WERI-Rb-1 (cell line): ENCODE results near the gene GNAZ.

ENCODE experiments used
- DNase-seq: peaks from one replicate; pipeline ENCODE4 v3.0.0-alpha.2; 2020
- H3K27ac ChIP-seq: fragments of 250-450 bp; sonication (Bioruptor Pico); 2 replicates; pipeline ENCODE4 v1.5.1; 2020; ENCODE audit warnings: mild to moderate bottlenecking, moderate library complexity
- H3K27me3 ChIP-seq: fragments of 250-450 bp; sonication (Bioruptor Pico); 2 replicates; pipeline ENCODE4 v1.5.1; 2021; ENCODE audit warnings: mild to moderate bottlenecking, low read depth, moderate library complexity; ENCODE audit not compliant: insufficient read depth, severe bottlenecking
- H3K36me3 ChIP-seq: fragments of 250-450 bp; sonication (Bioruptor Pico); 2 replicates; pipeline ENCODE4 v1.5.1; 2020; ENCODE audit warnings: mild to moderate bottlenecking, moderate library complexity
- H3K4me3 ChIP-seq: 2 replicates; pipeline ENCODE4 v1.5.1; 2011; ENCODE audit warnings: low read depth, mild to moderate bottlenecking, control low read depth, low read length
- H3K9me3 ChIP-seq: fragments of 250-450 bp; sonication (Bioruptor Pico); 2 replicates; pipeline ENCODE4 v1.5.1; 2021; ENCODE audit warnings: mild to moderate bottlenecking, moderate library complexity; ENCODE audit not compliant: severe bottlenecking
- CTCF ChIP-seq: IDR thresholded peaks from 2 replicates; pipeline ENCODE4 v1.5.1; 2011; ENCODE audit warnings: low read depth, mild to moderate bottlenecking, control low read depth, inconsistent platforms, low read length

Gene GNAZ

DNA sequence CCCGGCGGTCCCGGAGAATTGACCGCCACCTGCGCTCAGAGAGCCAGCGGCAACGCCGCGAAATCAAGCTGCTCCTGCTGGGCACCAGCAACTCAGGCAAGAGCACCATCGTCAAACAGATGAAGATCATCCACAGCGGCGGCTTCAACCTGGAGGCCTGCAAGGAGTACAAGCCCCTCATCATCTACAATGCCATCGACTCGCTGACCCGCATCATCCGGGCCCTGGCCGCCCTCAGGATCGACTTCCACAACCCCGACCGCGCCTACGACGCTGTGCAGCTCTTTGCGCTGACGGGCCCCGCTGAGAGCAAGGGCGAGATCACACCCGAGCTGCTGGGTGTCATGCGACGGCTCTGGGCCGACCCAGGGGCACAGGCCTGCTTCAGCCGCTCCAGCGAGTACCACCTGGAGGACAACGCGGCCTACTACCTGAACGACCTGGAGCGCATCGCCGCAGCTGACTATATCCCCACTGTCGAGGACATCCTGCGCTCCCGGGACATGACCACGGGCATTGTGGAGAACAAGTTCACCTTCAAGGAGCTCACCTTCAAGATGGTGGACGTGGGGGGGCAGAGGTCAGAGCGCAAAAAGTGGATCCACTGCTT is 25.5 kb downstream of the GNAZ start:
- Histone ChIP-seq H3K27me3 (no peaks in the 10 kb centered on the region), H3K9me3 (no peaks in the 10 kb centered on the region), H3K36me3 (peaks cover 48% of the 10 kb centered on the region), H3K4me3 (no peak overlapping the region), H3K27ac (no peak overlapping the region)
- TF ChIP-seq CTCF: no peak
- no peak for DNase-seq

DNA sequence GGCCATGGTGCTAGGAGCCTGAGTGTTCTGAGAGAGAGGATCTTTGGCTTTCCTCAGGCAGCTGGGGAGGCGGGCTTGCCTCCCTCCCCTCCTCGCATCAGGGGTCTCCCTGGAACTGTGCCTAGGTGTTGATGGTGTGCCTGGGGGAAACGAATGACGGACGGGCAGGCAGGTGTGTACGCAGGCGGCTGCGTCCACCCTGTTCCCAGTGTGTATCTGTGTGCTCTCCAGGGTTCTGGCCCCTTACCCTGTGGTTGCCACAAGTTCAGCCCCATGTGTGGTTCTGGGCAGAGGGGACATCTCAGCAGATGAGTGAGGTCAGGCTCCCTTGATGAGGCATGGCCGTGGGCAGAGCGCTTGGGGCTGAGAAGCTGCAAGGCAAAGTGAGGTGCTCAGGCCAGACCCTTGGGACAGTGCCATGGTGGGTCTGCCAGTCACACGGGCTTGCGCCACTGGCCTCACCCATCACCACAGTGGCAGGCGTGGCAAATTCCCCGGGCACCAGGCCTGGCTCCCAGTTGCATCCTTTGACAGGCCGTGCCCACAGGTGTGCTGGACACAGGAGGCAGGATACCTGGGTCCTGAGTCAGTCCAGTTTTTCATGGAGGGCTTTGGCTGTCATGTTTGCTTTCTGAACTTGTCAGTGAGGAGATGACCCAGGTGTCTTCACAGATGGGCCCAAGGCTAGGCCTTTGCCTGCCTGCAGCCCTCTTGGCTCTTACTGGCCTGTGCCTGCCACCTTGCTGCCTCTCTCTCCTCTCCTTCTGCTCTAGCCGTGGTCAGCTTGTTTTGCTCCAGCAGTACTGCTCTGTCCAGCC is 27.3 kb downstream of the GNAZ start:
- peaks cover 57% of the 10 kb centered on the region for H3K36me3 ChIP-seq

DNA sequence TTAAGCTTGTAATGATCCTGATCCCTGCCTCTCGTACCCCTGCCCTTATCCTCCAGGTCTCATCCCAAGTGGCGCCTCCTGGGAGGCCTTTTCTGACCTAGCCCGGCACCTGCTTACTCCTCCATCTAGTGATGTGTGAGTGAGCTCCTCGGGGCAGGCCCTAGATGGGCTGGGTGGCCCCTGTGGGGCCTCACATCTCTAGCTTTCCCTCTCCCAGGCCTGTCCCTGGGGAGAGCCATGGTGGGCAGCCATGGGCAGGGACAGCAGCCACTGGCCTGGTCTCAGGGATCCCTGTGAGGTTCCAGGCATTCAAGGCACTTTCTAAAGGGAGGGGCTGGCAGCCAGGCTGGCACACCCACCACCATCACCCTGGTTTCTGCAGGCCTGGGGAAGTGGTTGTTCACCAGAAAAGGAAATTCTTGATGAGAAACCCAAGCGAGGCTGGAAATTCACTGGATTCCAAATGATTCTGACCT is 27.9 kb downstream of the GNAZ start:
- Histone ChIP-seq H3K36me3 (peaks cover 64% of the 10 kb centered on the region), H3K9me3 (no peaks in the 10 kb centered on the region), H3K27ac (no peak overlapping the region), H3K27me3 (no peaks in the 10 kb centered on the region), H3K4me3 (no peak overlapping the region)
- no peak for TF ChIP-seq CTCF
- peak; percentile 50 for DNase-seq

More for the DNA sequence above, 27.3 kb downstream of the GNAZ start:
- TF ChIP-seq CTCF: no peak
- Histone ChIP-seq H3K4me3 (no peak overlapping the region), H3K9me3 (no peaks in the 10 kb centered on the region), H3K27me3 (no peaks in the 10 kb centered on the region), H3K27ac (no peak overlapping the region; the same call in 1 of the 2 replicates)
- no peak for DNase-seq

DNA sequence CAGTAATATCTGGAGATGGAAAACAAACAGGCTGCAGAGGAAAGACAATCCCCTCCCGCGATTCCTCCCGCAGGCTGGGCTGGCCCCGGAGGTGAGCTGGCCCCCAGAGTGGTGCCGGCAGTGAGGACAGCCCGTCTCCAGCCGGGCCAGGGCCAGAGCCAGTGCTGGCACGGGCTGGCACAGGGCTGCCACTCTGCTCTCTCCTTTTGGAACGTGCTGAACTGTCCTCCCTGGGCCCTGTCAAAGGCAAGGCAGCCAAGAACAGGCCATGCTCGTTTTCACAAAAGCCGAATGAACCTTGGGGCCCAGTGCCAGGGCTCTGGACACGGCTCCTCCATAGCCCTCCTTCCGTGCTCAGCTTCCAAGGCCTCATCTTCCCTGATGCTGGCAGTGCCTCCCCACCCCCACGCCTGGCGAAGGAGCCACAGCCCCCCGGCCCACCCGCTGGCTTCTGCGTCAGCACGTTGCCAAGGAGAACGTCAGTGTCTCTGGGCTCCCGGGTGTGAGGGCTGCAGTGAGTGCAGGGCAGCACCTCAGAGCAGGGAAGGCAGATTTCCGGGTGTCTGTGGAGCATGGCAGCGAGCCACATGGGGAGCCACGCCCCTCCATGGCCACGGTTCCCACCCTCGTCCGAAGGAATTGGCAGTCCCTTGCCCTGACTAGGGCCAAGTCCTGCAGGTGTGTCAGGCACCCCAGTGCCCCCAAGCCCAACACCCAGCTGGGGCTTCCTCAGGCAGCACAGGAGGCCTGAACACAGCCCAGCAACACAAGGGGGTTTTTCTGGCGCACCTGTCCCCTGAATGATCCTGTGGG is 28.6 kb downstream of the GNAZ start:
- Histone ChIP-seq H3K9me3 (no peaks in the 10 kb centered on the region), H3K27me3 (no peaks in the 10 kb centered on the region), H3K4me3 (no peak overlapping the region), H3K36me3 (peaks cover 64% of the 10 kb centered on the region), H3K27ac (no peak overlapping the region)
- TF ChIP-seq CTCF: no peak
- DNase-seq: no peak

GRCh38 chr22:23099531-23099804 is 29.1 kb downstream of the GNAZ start:
- no peak for TF ChIP-seq CTCF
- Histone ChIP-seq H3K36me3 (peaks cover 64% of the 10 kb centered on the region), H3K4me3 (no peak overlapping the region), H3K27me3 (no peaks in the 10 kb centered on the region), H3K27ac (0 out of 2 replicates have a peak overlapping the region, but pooled peaks have one; percentile 16), H3K9me3 (no peaks in the 10 kb centered on the region)
- DNase-seq: no peak
